H1 (cell line): Measurements from ENCODE around the gene TIMP4. TPM values are rescaled to one million over a fixed set of nuclear protein-coding genes. Genes with fewer than 3 reads are reported as not detected.

Experiments used
- CHD1 ChIP-seq: IDR thresholded peaks from 2 replicates; pipeline ENCODE4 v1.6.1; 2012; ENCODE audit warnings: low read depth, low read length, improper control_type of control experiment
- CREB1 ChIP-seq: IDR thresholded peaks from 2 replicates; pipeline ENCODE4 v1.6.1; 2012; ENCODE audit warnings: inconsistent platforms
- CTBP2 ChIP-seq: IDR thresholded peaks from 2 replicates; pipeline ENCODE4 v1.7.0; 2011; ENCODE audit warnings: borderline replicate concordance, mild to moderate bottlenecking, moderate library complexity, mixed read lengths, low read length; ENCODE audit not compliant: insufficient read depth, insufficient read length
- NRF1 ChIP-seq: IDR thresholded peaks from 2 replicates; pipeline ENCODE4 v1.6.1; 2011; ENCODE audit warnings: mild to moderate bottlenecking, low read depth, low read length, improper control_type of control experiment
- POLR2AphosphoS5 ChIP-seq: IDR thresholded peaks from 2 replicates; pipeline ENCODE4 v1.6.1; 2011; ENCODE audit warnings: low read depth, low read length
- POU5F1 ChIP-seq: IDR thresholded peaks from 2 replicates; pipeline ENCODE4 v1.6.1; 2011; ENCODE audit warnings: low read depth, mild to moderate bottlenecking, low read length, moderate library complexity
- SIN3A ChIP-seq, 2 experiments: IDR thresholded peaks in 1 of 2; conservative IDR thresholded peaks in 1 of 2; 2 replicates each; pipeline ENCODE4 v1.6.1; 2011 to 2012; ENCODE audit warnings: low read length in 2 of 2, improper control_type of control experiment in 1 of 2, low read depth in 1 of 2, mild to moderate bottlenecking in 1 of 2
- SIRT6 ChIP-seq: IDR thresholded peaks from one replicate; pipeline ENCODE4 v1.7.1; 2012; ENCODE audit warnings: low read length, inconsistent platforms
- SP4 ChIP-seq: IDR thresholded peaks from 2 replicates; pipeline ENCODE4 v1.6.1; 2012; ENCODE audit warnings: low read length, inconsistent platforms
- SUZ12 ChIP-seq: fragments of 200-600 bp; sonication (generic); IDR thresholded peaks from 2 replicates; pipeline ENCODE4 v1.6.1; 2012; ENCODE audit warnings: mild to moderate bottlenecking, inconsistent platforms, low read length, moderate library complexity, mixed read lengths
- TAF7 ChIP-seq: optimal IDR thresholded peaks from 2 replicates; pipeline ENCODE3; 2011; ENCODE audit warnings: low read depth, mild to moderate bottlenecking, inconsistent platforms, low read length, moderate library complexity, borderline replicate concordance
- TCF12 ChIP-seq: IDR thresholded peaks from 2 replicates; pipeline ENCODE4 v1.6.1; 2011; ENCODE audit warnings: low read depth, mild to moderate bottlenecking, low read length
- polyA plus RNA-seq, 7 experiments: library from polyadenylated mRNA; depleted of rRNA in 3 of 7; stranded (reverse) in 5 of 7; unstranded in 2 of 7; fragments of >200 nt in 5 of 7; fragments of 200-250 nt in 2 of 7; gene quantifications; 1 replicate in 5 of 7; 2 replicates in 1 of 7; 4 replicates in 1 of 7; pipeline versions ENCODE4 v1.2.1 to v1.2.3, GENCODE V29; 2011 to 2013; ENCODE audit warnings: missing spikeins in 2 of 7, mixed read lengths in 2 of 7
- total RNA-seq: library from RNA; stranded (reverse); fragmentation: NEBNext Ultra II Directional; extraction: Animal tissue kit (Norgen Biotek cat#: 25700); gene quantifications from 2 replicates; pipeline ENCODE4 v1.2.1, GENCODE V29; 2021
- TF ChIP-seq, protein P1 (sequence below): fragments of 300-600 bp; sonication (generic); IDR thresholded peaks from 2 replicates; pipeline ENCODE4 v1.7.1; 2012; ENCODE audit warnings: low read length, moderate library complexity, mild to moderate bottlenecking, inconsistent platforms; ENCODE audit not compliant: insufficient replicate concordance

TIMP4 gene
- total and polyA plus RNA-seq, 2 of the 8 experiments (the other 6 are each of a cell fraction or from before 2014, with no cell fraction given): 5.1 to 8.7 TPM

DNA sequence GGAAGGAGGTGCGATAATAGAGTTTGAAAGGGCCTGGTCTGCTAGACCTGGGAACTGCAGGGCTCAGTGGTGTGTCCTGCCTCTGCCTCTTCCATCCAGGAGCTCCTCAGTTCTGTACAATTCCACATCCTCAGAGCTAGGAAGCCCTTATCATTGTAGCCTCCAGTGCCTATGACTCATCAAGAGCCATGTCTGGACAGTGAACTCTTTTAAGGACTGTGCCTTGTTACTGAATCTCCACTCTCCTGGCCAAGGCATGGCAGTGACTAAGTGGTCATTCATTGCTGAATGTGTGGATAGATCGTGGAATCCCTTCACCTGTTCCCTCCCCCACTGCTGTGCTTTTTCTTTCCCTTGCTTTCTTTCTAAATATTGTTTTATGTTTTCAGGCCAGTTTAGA is 2.9 kb downstream of the TIMP4 start (continued):
- TF ChIP-seq, protein P1, sequence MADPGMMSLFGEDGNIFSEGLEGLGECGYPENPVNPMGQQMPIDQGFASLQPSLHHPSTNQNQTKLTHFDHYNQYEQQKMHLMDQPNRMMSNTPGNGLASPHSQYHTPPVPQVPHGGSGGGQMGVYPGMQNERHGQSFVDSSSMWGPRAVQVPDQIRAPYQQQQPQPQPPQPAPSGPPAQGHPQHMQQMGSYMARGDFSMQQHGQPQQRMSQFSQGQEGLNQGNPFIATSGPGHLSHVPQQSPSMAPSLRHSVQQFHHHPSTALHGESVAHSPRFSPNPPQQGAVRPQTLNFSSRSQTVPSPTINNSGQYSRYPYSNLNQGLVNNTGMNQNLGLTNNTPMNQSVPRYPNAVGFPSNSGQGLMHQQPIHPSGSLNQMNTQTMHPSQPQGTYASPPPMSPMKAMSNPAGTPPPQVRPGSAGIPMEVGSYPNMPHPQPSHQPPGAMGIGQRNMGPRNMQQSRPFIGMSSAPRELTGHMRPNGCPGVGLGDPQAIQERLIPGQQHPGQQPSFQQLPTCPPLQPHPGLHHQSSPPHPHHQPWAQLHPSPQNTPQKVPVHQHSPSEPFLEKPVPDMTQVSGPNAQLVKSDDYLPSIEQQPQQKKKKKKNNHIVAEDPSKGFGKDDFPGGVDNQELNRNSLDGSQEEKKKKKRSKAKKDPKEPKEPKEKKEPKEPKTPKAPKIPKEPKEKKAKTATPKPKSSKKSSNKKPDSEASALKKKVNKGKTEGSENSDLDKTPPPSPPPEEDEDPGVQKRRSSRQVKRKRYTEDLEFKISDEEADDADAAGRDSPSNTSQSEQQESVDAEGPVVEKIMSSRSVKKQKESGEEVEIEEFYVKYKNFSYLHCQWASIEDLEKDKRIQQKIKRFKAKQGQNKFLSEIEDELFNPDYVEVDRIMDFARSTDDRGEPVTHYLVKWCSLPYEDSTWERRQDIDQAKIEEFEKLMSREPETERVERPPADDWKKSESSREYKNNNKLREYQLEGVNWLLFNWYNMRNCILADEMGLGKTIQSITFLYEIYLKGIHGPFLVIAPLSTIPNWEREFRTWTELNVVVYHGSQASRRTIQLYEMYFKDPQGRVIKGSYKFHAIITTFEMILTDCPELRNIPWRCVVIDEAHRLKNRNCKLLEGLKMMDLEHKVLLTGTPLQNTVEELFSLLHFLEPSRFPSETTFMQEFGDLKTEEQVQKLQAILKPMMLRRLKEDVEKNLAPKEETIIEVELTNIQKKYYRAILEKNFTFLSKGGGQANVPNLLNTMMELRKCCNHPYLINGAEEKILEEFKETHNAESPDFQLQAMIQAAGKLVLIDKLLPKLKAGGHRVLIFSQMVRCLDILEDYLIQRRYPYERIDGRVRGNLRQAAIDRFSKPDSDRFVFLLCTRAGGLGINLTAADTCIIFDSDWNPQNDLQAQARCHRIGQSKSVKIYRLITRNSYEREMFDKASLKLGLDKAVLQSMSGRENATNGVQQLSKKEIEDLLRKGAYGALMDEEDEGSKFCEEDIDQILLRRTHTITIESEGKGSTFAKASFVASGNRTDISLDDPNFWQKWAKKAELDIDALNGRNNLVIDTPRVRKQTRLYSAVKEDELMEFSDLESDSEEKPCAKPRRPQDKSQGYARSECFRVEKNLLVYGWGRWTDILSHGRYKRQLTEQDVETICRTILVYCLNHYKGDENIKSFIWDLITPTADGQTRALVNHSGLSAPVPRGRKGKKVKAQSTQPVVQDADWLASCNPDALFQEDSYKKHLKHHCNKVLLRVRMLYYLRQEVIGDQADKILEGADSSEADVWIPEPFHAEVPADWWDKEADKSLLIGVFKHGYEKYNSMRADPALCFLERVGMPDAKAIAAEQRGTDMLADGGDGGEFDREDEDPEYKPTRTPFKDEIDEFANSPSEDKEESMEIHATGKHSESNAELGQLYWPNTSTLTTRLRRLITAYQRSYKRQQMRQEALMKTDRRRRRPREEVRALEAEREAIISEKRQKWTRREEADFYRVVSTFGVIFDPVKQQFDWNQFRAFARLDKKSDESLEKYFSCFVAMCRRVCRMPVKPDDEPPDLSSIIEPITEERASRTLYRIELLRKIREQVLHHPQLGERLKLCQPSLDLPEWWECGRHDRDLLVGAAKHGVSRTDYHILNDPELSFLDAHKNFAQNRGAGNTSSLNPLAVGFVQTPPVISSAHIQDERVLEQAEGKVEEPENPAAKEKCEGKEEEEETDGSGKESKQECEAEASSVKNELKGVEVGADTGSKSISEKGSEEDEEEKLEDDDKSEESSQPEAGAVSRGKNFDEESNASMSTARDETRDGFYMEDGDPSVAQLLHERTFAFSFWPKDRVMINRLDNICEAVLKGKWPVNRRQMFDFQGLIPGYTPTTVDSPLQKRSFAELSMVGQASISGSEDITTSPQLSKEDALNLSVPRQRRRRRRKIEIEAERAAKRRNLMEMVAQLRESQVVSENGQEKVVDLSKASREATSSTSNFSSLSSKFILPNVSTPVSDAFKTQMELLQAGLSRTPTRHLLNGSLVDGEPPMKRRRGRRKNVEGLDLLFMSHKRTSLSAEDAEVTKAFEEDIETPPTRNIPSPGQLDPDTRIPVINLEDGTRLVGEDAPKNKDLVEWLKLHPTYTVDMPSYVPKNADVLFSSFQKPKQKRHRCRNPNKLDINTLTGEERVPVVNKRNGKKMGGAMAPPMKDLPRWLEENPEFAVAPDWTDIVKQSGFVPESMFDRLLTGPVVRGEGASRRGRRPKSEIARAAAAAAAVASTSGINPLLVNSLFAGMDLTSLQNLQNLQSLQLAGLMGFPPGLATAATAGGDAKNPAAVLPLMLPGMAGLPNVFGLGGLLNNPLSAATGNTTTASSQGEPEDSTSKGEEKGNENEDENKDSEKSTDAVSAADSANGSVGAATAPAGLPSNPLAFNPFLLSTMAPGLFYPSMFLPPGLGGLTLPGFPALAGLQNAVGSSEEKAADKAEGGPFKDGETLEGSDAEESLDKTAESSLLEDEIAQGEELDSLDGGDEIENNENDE: no peak
- TF ChIP-seq CHD1 (no peak), SIN3A (conservative IDR thresholded peaks at IDR 0.05 in 1 of 2, IDR thresholded peaks at IDR 0.05 in 1 of 2; ENCODE audit: low read depth in 1 of 2, low read length in 2 of 2) (no peak), CREB1 (no peak), TCF12 (no peak), NRF1 (no peak), SIRT6 (no peak), CTBP2 (no peak), SUZ12 (no peak), TAF7 (no peak), POLR2AphosphoS5 (no peak), SP4 (no peak), POU5F1 (no peak)
